Right renal cortex interstitium (tissue), 3 donors: ENCODE data around the gene NR3C2. TPM values are rescaled to one million over a fixed set of nuclear protein-coding genes. Genes with fewer than 3 reads are reported as not detected.

ENCODE experiments used
- DNase-seq, 3 donors: peaks; one replicate each; pipeline ENCODE4 v3.0.0-alpha.2; 2013; ENCODE audit warnings: low read depth in 3 of 3, low spot score in 2 of 3
- polyA plus RNA-seq, 3 donors: library from polyadenylated mRNA; unstranded; fragments of 120-200 nt; gene quantifications; one replicate each; pipeline ENCODE4 v1.2.1, GENCODE V29; 2013; ENCODE audit not compliant: insufficient read length in 3 of 3

NR3C2 gene
- polyA plus RNA-seq, 3 donors = 15.8 to 17.8 (median 17.6) TPM

DNA sequence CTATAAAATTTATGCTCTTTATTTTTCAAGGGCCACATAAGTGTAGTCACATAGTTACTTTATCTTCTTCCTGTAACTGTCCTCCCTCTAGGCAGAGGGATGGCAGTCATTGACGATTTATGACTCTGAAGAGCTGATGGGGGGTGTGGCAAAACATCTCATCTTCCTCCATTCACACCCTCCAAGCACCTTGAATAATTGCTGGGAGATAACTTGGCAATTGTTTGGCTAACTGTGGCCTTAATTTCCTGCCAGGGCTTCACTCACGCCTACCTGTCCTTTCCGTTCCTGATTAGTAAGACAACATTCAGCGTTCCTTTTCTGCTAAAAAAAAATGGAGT is 381.1 kb downstream of the NR3C2 start:
- DNase-seq = no peak

DNA sequence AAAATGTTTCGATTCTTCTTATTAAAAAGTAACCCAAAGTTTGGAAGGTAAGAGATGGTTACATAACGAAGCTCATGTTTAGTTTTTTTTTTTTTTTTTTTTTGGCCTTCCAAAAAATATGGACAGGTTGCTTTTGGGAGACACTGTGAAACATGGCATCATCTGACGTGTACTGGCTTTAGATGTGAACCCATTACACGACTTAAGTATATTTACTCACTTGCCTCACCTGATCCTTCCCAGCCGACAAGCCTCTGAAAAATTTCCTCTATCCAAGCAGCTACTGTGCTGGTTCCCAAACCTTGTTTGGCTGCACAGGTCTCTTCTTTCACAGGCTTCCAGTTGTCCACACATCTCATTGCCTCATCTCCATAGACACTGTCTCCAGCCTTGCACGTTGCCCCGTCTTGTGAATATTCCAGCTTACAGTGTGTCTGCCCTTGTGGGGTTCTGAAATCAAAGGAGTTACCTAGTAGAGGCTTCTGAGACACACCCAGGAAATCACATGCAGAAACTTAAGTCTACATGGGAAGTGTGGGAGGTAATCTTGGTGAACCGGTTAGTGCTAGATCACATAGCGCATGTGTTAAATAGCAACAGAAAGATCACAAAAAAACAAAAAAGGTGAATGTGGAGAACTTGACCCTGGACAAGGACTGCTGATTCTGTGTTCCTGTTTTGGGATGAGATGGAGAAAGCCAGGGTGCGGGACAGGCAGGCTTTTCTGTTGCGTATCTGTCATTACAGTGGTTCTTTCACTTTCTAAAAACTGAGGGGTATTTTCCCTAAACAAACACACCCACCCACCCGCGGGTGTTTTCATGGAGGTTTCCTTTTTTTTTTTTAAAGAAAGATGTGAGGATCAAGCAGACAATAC is 381.7 kb downstream of the NR3C2 start:
- DNase-seq = no peak

DNA sequence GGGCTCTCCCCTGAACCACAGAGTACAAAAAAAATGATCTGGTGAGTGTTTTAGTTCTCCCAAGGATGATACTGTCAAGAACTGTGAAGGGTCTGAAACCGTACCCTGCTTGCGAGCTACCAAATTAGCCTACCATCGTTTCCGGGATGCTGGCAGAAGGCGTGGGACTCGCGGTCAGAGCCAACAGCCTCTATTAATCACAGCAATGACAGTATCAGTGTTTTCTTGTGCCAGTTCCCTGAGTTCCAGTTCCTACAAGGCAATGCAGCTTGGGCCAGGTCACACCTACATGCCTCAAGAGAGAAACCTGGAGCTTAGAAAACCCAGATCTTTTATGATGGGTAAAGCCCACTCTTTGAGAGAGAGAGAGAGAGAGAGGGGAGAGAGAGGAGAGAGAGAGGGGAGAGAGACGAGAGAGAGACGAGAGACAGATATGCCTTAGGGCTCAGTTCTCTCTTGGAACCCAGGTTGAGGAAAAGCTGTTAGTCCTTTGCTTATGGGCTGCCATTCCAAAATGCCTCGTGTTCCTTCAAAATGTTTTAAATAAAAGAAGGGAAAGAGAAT is 382.5 kb downstream of the NR3C2 start:
- DNase-seq = no peak

DNA sequence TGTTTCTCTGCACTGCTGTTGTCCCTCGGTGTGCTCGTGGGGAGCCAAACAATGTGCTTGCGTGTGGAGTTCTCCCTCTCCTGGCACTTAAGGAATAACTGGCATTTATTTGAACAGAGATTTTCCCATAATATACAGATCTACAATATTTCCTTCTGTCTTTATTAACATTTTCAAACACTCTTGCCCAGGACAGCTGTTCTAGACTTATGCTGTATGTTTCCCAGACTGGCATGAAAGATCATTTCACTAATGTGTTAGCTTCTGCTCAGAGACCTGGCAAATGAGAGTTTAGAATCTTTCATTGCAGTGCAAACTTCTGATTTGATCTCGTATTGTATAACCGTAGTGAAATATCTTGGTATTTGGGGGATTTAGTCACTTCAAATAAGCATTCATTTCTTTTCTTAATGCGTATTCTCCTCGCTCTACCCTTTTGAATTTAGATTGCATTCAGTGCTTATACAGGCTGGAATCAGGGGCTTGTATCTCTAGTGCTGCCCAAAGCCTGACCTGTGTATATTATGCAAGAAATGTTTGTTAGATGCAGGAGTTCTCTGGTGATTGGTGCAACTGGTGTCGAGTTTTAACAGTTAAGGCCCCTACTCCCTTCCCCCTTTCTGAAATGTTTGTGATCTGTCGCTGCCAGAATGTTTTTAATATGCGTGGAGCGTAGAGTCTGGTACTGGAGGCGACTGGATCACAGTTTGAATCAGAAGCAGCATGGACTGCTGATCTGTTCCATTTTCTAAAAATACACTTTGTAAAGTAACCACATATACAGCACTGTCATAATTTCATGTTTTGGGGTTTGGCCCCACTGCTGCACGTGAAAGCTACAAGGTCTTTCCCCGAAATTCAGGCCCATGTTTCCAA is 384.0 kb downstream of the NR3C2 start:
- no peak for DNase-seq

DNA sequence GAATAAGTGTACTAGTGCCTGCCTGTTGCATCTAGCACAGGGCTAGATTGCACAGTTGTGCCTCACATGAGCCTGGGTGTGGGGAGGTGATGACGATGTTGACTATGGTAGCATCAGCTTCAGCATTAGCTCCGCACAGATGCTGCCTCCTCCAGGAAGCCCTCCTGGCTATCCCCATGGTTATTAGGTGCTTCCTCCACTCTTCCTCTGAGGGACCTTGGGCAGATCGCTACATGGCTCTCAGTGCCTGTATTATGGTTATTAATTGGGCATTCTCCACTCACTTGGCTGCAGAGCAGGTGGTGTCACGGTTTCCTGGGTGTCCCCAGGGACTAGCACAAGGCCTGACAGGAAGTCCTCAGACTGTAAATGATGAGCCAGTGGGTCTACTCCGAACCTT is 384.7 kb downstream of the NR3C2 start:
- no peak for DNase-seq

DNA sequence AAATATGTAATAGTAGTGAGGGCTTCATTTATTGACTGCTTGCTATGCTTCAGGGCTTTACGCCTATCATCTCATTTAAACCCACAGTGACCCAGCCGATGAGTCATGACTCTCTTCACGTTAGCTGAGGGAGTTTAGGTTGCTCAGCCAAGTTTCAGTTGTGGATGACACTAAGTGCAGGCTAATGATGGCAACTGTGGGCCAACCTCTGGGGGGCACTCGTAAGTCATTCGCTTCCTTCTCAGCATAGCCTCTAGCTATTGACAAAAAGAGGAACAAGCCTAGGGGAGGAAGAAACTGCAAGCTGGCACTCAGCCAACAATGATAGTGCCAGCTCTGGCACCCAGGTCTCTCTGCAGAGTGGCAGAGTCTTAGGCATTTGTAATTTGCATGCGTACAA is 385.3 kb downstream of the NR3C2 start:
- DNase-seq = no peak

GRCh38 chr4:148055844-148056243 is 386.4 kb downstream of the NR3C2 start:
- DNase-seq = no peak

GRCh38 chr4:148054275-148054674 is 387.9 kb downstream of the NR3C2 start:
- DNase-seq = no peak

DNA sequence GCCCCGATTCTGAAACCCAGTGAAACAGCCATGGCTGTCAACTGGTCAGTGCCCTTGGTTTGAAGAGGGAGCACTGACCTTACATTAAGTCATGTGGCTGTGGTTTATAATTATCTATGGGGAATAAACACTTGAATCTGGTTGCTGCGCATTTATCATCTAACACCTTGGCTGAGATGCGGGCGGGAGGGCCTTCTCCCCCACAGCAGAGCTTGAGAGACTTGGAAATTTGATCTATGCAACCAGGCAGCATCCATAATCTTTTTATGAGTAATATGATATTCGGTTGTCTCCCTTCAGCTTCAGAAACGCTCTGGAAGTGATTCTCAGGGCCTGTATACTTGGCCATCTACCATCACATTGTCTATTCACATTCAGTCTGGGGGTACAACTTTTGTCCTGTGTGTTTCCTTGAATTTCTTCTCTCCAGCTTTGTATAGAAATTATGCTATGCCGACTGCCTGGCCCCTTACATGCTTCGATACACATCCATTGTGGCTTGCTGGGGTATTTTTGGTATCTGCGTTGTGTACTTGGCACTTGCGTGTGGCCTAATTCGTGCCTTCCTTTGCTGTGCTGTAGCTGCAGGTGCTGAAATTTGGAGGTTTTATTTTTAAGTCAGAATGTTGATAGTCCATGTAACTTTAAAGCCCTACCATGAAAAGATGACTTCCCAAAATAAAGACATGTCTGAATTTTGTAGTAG is 388.8 kb downstream of the NR3C2 start:
- DNase-seq = no peak

- DNase-seq = no peak
Observed at GRCh38 chr4:148052448-148052847, 389.8 kb downstream of the NR3C2 start.

DNA sequence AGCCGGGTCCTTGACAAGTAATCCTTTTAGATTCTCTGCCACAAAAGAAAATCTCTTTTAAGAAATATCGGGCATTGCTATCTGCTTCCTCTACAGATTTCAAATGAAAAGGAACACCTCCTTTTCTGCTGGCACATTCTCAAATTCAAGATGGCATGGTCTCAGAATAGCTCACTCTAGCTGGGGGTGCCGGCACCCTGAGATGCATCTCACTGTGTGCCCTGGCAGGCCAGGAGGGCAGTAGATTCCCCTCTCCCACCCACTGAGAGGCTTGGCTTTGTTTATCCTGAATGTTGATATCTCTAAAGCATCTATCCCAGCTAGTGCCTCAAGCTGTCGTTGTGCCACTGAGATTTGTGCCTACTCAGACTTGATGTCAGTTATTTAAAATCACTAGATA is 390.8 kb downstream of the NR3C2 start:
- no peak for DNase-seq

DNA sequence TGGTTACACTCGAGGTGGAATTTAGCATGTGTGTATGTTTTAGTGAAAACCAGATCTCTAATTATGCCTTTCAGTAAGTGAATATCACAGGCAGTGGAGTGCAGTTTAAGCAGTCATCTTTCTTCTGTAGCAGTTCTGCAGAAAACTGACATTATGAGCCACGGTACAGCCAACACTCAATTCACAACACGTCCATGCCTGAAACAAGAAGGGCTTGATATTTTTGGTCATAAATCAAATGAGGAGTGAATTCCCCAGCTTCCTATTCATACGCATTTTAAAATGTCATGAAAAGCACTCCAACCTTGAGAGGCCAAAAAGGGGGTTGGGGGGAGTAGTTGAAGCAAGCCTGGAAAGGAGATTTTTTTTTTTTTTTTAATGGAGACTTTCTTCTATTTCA is 393.6 kb downstream of the NR3C2 start:
- DNase-seq = no peak

DNA sequence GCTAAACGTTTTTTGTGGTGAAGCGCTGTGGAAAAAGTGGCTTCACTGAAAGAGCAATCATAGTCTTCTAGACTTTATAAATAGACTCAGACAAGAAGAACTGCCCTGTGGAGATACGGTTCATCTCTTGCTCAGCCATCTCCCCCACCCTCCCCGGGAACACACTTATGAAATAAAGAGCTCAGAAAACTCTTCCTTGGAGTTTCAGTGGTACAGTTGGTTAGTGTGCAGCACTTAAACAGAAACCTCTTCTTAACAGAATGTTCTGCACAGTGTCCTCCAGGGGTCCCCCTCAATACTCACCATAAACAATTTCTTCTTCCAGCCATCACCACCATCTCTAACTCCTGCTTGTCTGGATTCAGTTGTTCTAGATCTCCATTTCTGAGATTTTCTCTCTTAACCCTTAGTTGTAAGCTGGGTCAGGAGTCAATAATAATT is 397.3 kb downstream of the NR3C2 start:
- DNase-seq = no peak

DNA sequence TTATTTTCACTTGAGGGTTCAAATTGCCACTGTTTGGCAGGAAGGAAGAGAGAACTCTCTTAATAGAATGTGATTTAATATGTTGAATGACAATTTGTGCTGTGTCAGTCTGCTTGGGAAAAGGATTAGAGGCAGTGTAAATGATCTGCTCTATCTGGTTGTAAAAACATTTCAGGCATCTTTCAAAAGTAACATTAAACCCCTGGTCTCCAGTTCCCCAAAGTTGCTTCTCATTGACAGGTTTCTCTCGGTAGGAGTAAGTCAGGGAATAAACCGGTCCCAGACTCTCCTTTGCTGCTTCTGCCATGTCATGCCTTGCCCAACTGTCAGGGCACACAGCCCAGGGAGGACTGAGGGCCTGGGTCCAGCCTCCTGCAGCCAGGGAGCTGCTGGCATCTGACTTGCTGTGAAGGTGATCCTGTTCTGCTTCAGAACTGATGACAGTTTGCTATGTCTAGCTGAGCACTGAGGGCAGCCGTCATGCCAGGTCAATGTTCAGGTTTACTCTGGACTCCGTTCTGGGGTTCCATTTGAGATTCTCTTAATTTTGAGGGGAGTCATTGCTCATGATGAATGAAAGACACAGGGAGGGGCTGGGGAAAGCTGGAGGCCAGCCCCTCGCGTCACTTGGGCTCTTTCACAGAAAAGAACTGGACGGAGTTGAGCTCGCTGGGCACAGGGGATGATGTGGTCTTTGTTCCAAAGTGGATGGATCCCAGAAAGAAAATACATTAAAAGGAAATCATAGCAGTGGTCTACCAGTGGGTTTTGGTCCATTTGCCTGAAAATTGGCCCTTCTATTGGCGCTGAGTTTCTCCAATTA is 397.9 kb downstream of the NR3C2 start:
- no peak for DNase-seq

- DNase-seq = no peak
Observed at GRCh38 chr4:148041606-148042329, 400.4 kb downstream of the NR3C2 start.

DNA sequence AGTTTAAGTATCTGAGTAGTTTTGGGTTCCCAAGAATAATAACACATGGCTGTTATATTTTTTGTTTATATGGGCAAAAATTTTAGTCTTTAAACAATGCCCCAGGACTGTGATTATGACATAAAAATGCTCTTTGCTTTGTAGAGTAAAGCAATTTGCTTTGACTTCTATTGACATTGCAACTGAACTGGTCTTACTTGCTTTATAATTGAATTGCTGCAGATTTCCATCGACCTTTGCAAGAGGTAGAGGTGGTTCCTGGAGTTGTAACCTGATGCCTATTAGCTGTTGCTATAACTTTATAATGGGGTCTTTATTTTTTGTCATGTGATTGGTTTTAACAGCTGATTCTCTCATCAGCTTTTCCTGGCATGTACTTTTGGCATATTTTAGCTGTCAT is 407.4 kb downstream of the NR3C2 start:
- no peak for DNase-seq

- DNase-seq = no peak
Observed at GRCh38 chr4:148030193-148030873, 411.9 kb downstream of the NR3C2 start.

DNA sequence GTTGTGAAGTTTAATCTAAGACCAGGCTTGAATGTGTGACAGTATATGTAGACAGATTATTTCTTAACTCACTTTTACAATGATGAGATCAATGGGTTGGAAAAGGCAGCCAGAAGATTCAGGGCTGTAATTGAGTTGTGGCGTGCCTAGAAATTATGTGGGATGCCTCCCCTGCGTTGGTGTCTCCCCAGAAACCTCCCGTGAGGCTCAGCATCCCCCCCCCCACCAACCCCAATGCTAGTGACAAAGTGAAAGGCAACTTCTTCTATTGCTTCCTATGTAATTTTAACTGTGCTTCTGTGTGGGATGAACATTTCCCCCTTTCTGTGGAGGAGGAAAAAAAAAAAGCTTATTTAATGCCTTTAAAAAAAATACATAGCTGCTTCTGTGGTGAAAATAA is 412.4 kb downstream of the NR3C2 start:
- DNase-seq = no peak
